Left colon (tissue), 2 donors: ENCODE measurements around the gene MOCS1. TPM values are rescaled to one million over a fixed set of nuclear protein-coding genes. Genes with fewer than 3 reads are reported as not detected.

Experiments
- ATAC-seq: fragments of 200-7000 bp; cut with Tn5 transposase; one replicate; pipeline ENCODE4 v1.9.1; 2020; ENCODE audit warnings: mild to moderate bottlenecking, moderate library complexity
- DNase-seq, 2 donors: peaks; one replicate each; pipeline ENCODE4 v3.0.0-alpha.2; 2020
- intact Hi-C, 2 donors: fragments of 100-400 bp; cut with DNase I in 1 of 2; cut with micrococcal nuclease in 1 of 2; formaldehyde crosslinking; loops; one replicate each; pipeline versions ENCODE4 v1.11.2 to v1.14.0; 2022; cut with DNase I, micrococcal nuclease
- total RNA-seq, 2 donors: library from RNA; stranded (reverse); fragmentation: NEBNext Ultra II Directional; extraction: Animal tissue kit (Norgen Biotek cat#: 25700); gene quantifications; one replicate each; pipeline ENCODE4 v1.2.1, GENCODE V29; 2021
- donor health status: DM: no; HTN: no; CAD: no.
- donor health status: DM: yes; HTN: yes; CAD: no.

Gene MOCS1
- total RNA-seq, 2 donors from 2014 or later: 12.9 to 18.8 TPM

DNA sequence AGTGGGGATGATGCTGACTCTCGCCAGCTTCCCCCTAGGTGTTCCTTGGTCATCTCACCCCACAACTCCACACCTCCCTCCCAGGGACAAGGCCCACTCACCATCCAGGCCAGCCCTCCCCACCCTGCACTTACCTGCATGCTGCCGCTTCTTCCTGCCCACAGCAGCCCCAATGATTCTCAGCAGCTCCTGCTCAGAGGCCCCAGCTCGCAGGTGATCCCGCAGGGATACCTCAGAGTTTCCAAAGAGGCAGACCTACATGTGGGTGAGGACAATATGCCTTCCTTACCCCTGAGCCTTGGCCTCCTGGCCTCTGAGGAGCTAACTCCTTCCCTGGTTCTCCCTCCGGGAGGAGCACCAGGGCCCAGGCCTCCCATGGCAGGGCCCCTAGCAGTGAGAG, 24.6 kb downstream of the MOCS1 start:
- DNase-seq: no peak
- no peak for ATAC-seq
- intact Hi-C loops: no loop called here

DNA sequence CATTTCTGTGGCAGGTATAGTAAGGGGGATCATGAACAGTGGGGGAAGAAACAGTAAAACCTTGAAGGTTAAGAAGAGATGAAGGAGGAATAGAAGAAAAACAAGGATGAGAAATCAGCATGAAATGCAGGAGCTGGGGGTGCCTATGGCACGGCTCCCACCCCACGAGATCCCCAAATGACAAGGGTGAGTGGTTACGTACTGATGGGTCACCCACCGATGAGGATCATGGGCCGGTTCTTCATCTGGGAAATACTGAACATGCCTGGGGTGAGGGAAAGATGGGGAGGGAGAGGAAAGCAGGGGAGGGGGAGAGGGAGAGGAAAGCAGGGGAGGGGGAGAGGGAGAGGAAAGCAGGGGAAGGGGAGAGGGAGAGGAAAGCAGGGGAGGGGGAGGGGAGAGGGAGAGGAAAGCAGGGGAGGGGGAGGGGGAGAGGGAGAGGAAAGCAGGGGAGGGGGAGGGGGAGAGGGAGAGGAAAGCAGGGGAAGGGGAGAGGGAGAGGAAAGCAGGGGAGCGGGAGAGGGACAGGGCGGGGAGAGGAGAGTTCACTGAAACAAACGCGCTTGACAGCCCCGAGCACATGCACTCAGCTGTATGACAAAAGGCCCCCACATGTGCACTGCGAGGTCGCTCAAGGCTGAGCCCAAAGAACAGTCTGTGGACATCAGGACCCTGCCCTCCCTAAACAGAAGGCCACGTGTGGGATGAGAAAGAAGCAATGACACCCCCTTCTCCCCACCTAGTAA, 25.3 kb downstream of the MOCS1 start:
- ATAC-seq: no peak
- intact Hi-C loops: no loop called here
- no peak for DNase-seq

DNA sequence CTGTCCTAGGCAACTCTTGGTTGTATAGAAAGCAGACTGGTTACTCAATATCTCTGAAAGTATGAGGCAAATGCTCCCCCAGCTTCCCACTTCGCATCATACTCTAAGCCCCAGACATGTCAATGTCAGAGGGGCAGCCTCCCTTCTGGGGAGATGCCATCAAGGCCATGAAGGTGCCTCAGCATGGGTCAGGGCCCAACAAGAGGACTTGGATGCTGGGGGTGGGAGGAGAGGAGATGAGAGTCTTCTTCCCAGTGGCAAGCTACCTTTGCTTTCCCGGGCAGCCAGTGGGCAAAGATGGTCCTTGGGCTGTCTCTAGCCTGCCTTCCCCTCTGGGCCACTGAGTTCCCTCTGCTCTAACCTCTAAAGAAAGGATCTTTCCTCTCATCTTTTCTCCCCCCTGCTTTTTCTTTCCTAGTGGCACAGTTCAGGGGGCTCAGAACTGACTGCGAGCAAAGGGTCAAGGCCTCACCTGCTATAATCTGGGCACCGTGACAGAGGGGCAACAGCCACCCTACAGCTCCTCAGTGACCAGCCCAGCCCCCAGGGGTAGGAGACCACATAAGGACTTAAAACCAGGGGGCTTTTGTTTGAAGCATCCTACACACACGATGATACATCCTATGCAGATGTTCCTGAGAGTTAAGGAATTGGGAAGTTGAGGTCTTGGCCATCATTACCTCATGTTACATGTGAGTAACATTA, 26.2 kb downstream of the MOCS1 start:
- DNase-seq: no peak
- intact Hi-C loops: no loop called here

DNA sequence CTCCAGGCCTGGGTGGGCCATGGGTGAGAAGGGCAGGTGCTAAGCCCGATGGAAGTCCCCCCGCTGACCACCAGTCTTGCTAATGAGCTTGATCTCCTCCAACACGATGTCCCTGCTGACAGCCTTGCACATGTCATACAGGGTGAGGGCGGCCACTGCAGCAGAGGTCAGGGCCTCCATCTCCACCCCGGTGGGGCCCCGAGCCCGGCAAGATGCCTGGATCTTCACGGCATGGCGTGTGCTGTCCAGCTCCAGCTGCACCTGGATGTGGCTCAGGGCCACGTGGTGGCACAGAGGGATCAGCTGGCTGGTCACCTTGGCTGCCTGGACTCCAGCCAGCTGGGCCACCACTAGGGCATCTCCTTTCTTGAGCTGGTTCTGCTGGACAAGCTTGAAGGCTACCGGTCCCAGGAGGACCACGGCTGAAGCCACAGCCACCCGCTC, 27.9 kb downstream of the MOCS1 start:
- ATAC-seq (no peak), DNase-seq (no peak)
- intact Hi-C loops: no loop called here

More for the DNA sequence above, 26.2 kb downstream of the MOCS1 start:
- no peak for ATAC-seq

DNA sequence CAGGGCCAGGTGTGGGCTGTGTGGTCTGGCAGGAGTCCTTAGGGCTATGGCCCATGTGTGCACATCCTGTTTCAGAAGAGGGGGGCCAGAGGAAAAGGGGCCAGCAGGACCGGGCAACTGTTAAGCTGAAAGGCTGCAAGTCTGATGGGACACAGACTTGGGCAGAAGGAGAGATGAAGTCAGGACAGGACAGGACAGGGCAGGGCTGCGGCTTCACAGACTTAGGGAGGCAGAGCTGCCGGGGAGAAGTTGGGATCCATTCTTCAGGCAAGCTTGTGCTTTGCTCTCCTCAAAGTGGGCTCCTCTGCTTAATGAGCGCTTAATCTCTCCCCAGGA, 28.7 kb downstream of the MOCS1 start:
- no peak for DNase-seq
- intact Hi-C loops: no loop called here
- no peak for ATAC-seq

DNA sequence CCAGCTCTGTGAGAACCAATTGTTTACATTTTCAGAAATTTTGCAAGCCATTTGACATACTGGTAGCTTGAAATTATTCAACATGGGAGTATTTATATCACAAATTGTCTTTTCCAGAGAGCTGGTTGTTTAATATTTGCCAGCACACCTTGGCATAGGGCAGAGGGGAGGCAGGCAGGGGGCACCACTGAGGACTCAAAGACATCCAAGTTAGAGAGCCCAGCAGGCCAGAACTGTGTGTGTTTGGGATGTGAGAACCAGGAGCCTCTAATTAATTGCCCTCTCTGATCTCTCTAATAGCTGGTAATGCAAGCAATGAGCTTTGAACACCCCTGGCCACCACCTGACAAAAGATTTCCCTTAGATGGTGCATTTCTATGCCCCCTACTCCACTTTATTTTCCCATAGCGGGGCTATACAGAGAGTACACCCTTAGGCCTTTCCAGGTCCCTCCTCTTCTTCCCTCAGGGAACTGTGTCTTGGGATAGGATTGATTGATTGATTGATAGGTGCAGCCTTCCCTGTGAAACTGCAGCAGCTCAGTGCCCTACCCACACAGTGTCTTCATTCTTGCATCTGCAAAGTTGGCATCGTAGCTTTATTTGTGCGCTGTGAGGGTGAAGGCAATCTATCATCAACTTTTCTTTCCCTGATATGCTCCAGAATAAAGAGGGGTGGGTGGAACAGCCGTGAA, 29.2 kb downstream of the MOCS1 start:
- ATAC-seq (no peak), DNase-seq (no peak)
- intact Hi-C loops: no loop called here

DNA sequence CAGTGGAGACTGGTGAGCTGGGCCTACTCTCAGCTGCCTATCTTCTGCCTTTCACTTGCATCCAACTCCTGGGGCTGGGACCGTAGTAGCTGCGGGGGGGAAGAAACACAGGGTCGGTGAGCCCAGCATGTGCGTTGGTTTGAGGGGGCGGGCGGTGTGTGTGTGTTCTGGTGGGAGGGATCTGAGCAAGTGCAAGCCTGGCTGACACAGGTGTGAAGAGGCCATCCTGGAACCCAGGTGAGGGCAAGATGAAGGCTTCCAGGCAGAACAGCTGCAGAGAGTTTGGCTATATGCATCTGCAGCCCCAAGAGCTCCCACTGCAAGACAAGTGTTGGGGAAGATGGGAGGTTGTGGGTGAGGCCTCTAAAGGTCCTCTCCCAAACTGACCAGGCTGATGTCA, 30.6 kb downstream of the MOCS1 start:
- no peak for ATAC-seq

DNA sequence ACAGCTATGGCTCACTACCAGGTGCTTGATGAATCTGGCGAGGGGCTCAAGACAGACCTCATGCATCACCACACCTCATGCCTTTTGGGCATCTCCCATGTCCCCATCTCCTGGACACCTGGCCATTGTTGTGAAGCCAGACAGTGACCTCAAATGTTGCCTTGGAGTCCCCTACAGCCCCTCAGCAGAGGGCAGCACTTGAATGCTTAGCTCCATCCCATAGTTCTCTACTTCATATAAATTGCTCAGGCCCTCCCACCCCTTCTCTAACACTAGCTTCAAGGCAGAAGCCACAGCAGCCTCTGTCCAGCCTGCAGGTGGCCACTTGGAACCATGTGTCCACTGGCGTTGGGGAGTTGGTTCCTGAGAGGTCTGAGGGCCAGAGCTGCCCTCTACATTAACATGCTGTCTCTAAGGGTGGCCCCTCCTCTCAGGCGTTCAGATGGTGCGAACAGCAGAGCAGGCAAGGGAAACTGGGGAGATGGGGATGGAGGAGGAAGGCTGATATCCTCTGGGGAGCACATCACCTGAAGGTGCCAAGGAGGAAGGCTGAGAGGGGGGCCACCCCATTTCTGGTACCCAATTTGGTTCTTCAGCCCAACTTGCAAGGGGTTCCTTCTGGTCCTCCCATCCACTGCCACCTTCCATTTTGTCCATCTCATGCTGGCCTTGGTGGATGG, 31.3 kb downstream of the MOCS1 start:
- DNase-seq (no peak), ATAC-seq (peak; percentile 25)
- intact Hi-C loops: no loop called here

More for the DNA sequence above, 30.6 kb downstream of the MOCS1 start:
- no peak for DNase-seq
- intact Hi-C loops: no loop called here

DNA sequence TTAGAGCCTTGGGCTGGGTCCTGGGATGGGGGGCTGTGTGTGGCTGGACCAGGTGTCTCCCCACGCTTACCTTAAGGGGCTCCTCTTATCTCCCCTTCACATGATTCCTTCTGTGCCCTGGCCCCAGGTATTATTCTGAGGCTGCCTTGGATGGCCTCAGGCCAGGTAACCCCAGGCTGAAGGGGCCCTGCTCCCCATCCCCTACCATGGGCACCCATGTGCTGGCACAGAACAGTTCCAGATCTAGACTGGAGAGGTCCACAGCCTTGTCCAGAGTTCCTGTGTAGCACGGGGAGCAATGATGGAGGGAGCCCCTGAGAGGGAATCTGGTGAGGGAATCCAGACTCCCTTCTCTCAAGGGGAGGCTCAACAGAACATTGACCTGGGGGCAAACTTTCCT, 32.1 kb downstream of the MOCS1 start:
- ATAC-seq: no peak
- no peak for DNase-seq
- intact Hi-C loops: no loop called here

DNA sequence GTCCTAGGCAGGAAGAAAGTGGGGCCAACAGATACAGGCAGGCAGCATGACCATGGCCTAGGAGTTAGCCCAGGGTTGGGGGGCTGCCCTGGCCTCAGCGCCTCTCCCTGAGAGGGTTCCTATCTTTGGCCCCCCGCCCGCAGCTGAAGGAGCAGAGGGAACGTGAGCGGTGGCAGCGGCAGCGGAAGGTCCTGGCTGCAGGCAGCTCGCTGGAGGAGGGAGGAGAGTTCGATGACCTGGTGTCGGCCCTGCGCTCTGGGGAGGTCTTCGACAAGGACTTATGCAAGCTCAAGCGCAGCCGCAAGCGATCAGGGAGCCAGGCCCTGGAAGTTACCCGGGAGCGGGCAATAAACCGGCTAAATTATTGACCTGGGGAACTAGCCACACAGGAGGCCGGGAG, 32.6 kb downstream of the MOCS1 start:
- DNase-seq (no peak), ATAC-seq (no peak)
- intact Hi-C loops: no loop called here

DNA sequence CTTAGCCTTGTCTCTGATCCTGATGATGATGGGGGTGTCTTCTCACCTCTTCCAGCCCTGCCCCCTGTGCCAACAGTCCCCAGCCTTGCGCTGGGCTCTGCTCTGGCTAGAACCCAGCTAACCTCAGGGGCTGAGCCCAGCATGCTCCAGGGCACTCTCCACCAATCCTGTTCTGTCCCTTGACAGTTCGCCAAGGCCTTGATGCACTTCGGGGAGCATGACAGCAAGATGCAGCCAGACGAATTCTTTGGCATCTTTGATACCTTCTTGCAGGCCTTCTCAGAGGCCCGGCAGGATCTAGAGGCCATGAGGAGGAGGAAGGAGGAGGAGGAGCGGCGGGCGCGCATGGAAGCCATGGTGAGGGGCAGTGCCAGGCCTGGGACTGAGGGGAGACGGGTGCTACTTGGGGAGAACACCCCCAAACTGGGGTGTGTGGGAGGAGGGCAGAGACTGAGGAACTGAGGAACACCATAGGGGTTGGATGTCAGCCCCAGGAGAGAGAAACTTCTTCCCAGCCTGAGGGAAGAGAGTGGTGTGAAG, 33.1 kb downstream of the MOCS1 start:
- no peak for ATAC-seq
- DNase-seq: no peak
- intact Hi-C loops: no loop called here

DNA sequence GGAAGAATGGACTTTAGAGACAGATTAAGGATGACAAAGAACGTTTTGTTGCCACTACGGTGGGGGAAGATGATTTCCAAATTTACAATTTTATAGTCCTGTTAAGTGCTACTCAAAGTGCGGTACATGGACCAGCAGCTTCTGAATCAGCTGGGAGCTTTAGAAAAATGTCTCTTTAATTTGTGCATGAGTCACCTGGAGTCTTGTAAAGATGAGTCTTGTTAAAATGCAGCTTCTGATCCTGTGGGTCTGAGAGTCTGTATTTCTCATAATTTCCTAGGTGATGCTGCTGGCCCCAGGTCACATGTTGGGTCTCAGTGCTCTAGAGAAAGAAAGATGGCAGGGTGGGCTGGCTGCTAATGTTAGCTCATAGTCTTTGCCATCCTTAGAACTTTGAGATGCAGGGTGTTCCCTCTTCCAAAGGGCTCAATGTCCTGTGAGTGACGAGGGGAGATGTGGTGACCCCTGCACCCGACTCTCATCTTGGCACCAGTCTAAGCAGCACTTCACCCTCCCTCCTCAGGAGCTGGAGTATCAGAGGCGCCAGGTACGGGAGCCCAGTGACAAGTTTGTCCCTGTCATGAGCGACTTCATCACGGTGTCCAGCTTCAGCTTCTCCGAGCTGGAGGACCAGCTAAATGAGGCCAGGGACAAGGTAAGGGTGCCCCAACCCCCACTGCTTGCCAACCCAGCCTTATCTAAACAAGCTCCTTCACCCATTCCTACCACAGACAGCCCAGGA, 34.5 kb downstream of the MOCS1 start:
- intact Hi-C loops: no loop called here
- ATAC-seq: no peak
- DNase-seq: no peak

DNA sequence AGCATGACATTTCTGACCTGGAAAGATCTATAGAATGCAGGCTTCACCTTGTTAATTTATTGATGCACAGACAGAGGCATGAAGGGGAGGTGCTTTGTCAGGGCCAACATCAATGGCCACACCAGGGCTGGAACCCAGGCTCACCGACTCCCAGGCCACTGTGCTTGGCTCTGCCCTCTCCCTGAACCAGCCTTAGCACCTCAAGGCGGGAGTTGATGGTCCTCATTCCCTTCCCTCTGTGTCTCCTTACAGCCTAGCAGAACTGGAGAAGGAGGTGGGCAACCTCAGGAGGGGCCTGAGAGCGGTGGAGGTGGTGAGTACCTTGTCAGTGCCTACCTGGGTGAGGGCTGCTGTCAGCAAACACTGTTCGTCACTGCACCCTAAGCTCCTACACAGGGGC, 35.6 kb downstream of the MOCS1 start:
- intact Hi-C loops: no loop called here
- DNase-seq (no peak), ATAC-seq (no peak)

DNA sequence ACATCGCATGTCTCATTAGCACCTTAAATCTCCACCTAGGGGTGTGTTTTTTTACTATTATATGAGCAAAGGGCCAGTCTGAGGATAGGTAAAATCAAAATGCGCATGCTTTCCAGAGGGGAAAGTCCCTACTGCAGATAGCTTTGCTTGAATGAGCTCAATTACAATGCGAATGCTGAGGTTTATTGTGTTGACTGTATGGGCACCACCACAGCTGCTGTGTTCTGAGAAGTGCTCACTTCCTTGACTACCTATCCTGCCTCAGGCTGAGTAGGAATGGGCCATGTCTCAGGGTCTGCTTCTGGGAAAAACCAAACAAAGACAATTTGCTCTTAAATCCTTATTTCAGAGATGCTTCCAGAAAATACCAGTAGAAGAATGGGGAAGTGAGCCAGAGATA, 36.6 kb downstream of the MOCS1 start:
- peak; percentile 95 for ATAC-seq
- peak; percentile 26 to 58 for DNase-seq
- intact Hi-C loops: no loop called here

DNA sequence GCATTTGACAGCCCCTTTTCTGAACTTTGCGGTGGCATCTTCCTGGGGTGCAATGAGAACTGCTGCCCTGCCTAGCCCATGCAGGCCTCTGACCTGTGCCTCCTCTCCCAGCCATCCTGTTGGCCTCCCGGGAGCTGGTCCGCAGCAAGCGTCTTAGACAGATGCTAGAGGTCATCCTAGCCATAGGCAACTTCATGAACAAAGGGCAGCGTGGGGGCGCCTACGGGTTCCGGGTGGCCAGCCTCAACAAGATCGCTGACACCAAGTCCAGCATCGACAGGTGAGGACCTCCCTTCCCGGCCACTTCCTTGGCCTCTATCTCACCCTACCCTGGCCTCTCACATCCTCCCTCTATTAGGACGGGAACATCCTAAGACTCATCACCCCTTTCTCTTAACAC, 37.6 kb downstream of the MOCS1 start:
- no peak for ATAC-seq
- intact Hi-C loops: no loop called here
- DNase-seq: no peak

DNA sequence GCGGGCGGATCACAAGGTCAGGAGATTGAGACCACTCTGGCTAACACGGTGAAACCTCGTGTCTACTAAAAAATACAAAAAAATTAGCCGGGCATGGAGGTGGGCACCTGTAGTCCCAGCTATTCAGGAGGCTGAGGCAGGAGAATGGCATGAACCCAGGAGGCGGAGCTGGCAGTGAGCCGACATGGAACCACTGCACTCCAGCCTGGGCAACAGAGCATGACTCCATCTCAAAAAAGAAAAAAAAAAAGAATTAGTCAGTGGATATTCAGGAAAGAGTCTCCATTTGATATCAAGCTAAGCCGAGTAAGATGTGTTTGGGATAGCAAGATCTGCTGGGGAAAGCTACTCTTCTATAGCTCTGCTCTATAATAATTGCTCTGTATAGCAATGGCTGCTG, 41.0 kb downstream of the MOCS1 start:
- DNase-seq (no peak), ATAC-seq (no peak)
- intact Hi-C loops: loop anchor here in 1 of 2 donors (5.0 kb wide), 1 partner anchor 531 kb away; no protein-coding TSS in a partner anchor

DNA sequence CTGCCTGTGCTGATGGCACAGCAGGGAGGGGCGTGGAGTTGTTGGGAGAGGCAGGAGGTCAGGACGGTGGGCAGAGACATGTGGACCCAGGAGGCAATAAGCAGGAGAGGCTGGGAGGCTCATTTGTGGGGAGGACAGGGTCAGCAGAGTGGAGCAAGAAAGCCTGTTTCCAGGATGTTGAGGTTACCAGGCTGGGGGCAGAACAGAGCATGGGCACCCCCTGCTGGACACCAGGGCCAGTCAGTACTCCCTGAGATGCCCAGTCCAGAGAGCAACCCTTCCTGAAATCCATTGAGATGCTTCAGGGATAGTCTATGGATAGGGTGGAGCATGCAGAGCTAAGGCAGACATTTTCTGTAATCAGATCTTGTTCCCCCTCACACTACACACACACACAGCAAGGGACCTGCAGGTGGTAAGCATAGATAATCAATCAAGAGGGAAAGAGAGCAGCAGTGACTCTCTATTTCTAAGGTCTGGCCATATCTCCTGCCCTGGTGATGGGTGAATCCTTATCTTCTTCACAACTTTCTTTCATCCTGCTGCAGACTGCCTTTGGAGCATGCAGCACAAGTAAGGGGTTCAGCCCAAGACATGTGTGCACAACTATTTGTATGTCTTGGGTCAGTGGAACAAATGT, 41.7 kb downstream of the MOCS1 start:
- peak; percentile 85 for ATAC-seq
- peak; percentile 38 to 69 for DNase-seq
- intact Hi-C loops: loop anchor here in 1 of 2 donors (5.0 kb wide), 1 partner anchor 530 kb away; no protein-coding TSS in a partner anchor

DNA sequence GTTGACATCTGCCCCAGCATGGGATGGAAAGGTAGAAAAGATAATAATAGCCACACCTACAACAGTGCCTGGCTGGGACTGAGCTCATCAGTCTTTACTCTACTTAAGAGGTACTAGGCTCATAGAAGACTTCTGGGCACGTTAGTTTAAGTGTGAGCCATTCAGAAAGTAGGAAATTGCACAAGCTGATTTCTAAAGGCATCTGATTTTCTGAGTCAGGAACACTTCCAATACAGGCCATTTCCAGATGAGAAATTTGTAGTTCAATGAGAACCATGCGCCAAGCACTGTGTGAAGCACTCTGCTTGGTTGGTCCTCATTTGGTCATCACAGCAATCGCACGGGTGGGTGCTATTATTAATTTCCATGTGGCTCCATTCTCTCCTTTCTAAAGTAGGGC, 42.3 kb downstream of the MOCS1 start:
- no peak for DNase-seq
- ATAC-seq: no peak
- intact Hi-C loops: loop anchor here in 1 of 2 donors (5.0 kb wide), 1 partner anchor 530 kb away; no protein-coding TSS in a partner anchor
